Endothelial cell of umbilical vein (primary cell): ENCODE data around the gene AADACL2. TPM values are rescaled to one million over a fixed set of nuclear protein-coding genes. Genes with fewer than 3 reads are reported as not detected.

Source experiments
- BruUV-seq: library from RNA; stranded (reverse); fragments of 400-500 nt; replicated peaks from 2 replicates; lab custom pipeline; 2021; lab: Mats Ljungman, UMichigan
- CTCF ChIA-PET: fragments of 300-600, 350-600 bp; sonication (Branson Sonifier 250); formaldehyde crosslinking; loops from one replicate; lab custom pipeline; 2021; ENCODE audit warnings: antibody characterized with exemption, inconsistent platforms; lab: Charles Lee
- POLR2A ChIA-PET: fragments of 300-600, 350-600 bp; sonication (Branson Sonifier 250); formaldehyde crosslinking; loops from one replicate; lab custom pipeline; 2021; ENCODE audit warnings: antibody characterized with exemption, inconsistent platforms; lab: Charles Lee
- DNase-seq: peaks from one replicate; pipeline ENCODE4 v3.0.0-alpha.2; 2011; ENCODE audit warnings: low read depth, low spot score
- FAIRE-seq: peaks from 2 replicates; lab custom pipeline; 2011; peaks lifted over from hg19 to GRCh38; lab: Jason Lieb, UNC
- H2AFZ ChIP-seq: 2 replicates; pipeline ENCODE4 v1.6.0; 2012; ENCODE audit warnings: low read depth, low read length, control low read depth, inconsistent platforms
- H3K27ac ChIP-seq: 2 replicates; pipeline ENCODE4 v1.5.1; 2011; ENCODE audit warnings: low read depth, mild to moderate bottlenecking, control low read depth, low read length, moderate library complexity; ENCODE audit not compliant: insufficient read depth
- H3K27me3 ChIP-seq, 2 experiments: 2 replicates each; pipeline versions ENCODE4 v1.6.0 to v1.6.1; 2011; ENCODE audit warnings: low read length in 2 of 2, mixed read lengths in 1 of 2; ENCODE audit not compliant: control insufficient read depth in 2 of 2, insufficient read depth in 2 of 2
- H3K36me3 ChIP-seq, 2 experiments: 2 replicates in 1 of 2; 3 replicates in 1 of 2; pipeline ENCODE4 v1.5.1; 2011; ENCODE audit warnings: low read length in 2 of 2, mild to moderate bottlenecking in 1 of 2, moderate library complexity in 1 of 2; ENCODE audit not compliant: control insufficient read depth in 2 of 2, insufficient read depth in 2 of 2; ENCODE audit errors: extremely low read depth in 1 of 2
- H3K4me1 ChIP-seq: 3 replicates; pipeline ENCODE4 v1.5.1; 2011; ENCODE audit warnings: mild to moderate bottlenecking, low read length; ENCODE audit not compliant: control insufficient read depth, insufficient read depth; ENCODE audit errors: extremely low read depth
- H3K4me2 ChIP-seq: 2 replicates; pipeline ENCODE4 v1.6.1; 2011; ENCODE audit warnings: low read length, control low read depth, mixed read lengths; ENCODE audit not compliant: insufficient read depth
- H3K4me3 ChIP-seq, 3 experiments: fragments of 200-600 bp in 1 of 3; sonication (generic), shearing (Covaris generic) in 1 of 3; replicated peaks in 1 of 3; 2 replicates each; pipeline ENCODE4 v1.5.1; 2011 to 2016; ENCODE audit warnings: control low read depth in 3 of 3, low read length in 3 of 3, mild to moderate bottlenecking in 2 of 3, inconsistent platforms in 1 of 3, low read depth in 1 of 3, moderate library complexity in 1 of 3; ENCODE audit not compliant: insufficient read depth in 1 of 3
- H3K79me2 ChIP-seq: 2 replicates; pipeline ENCODE4 v1.6.0; 2012; ENCODE audit warnings: low read length, inconsistent platforms; ENCODE audit not compliant: control insufficient read depth, insufficient read depth
- H3K9ac ChIP-seq: replicated peaks from 2 replicates; pipeline ENCODE3; 2011; ENCODE audit warnings: low read length, control low read depth; ENCODE audit not compliant: insufficient read depth; ENCODE audit errors: extremely low read depth
- H3K9me1 ChIP-seq: replicated peaks from 3 replicates; pipeline ENCODE4 v1.6.0; 2011; ENCODE audit warnings: mild to moderate bottlenecking, low read length; ENCODE audit not compliant: control insufficient read depth, insufficient read depth; ENCODE audit errors: extremely low read depth
- H3K9me3 ChIP-seq: replicated peaks from 2 replicates; pipeline ENCODE4 v1.5.1; 2012; ENCODE audit warnings: low read length, inconsistent platforms; ENCODE audit not compliant: control insufficient read depth, insufficient read depth
- H4K20me1 ChIP-seq: replicated peaks from 2 replicates; pipeline ENCODE3; 2011; ENCODE audit warnings: mild to moderate bottlenecking, low read length; ENCODE audit not compliant: control insufficient read depth, insufficient read depth; ENCODE audit errors: extremely low read depth
- EZH2 ChIP-seq: IDR thresholded peaks from 2 replicates; pipeline ENCODE4 v1.6.1; 2012; ENCODE audit warnings: borderline replicate concordance, low read depth, mild to moderate bottlenecking, moderate library complexity, low read length, inconsistent platforms; ENCODE audit not compliant: severe bottlenecking
- FOS ChIP-seq: IDR thresholded peaks from 2 replicates; pipeline ENCODE4 v1.6.1; 2011; ENCODE audit warnings: mild to moderate bottlenecking, low read length, moderate library complexity, borderline replicate concordance; ENCODE audit not compliant: insufficient read depth
- GATA2 ChIP-seq: IDR thresholded peaks from 2 replicates; pipeline ENCODE4 v1.7.0; 2011; ENCODE audit warnings: low read depth, mild to moderate bottlenecking, moderate library complexity, mixed read lengths, low read length; ENCODE audit not compliant: insufficient read length, insufficient read depth
- JUN ChIP-seq: IDR thresholded peaks from 2 replicates; pipeline ENCODE4 v1.6.1; 2011; ENCODE audit warnings: borderline replicate concordance, low read depth; ENCODE audit not compliant: insufficient read length, insufficient read depth
- MYC ChIP-seq: IDR thresholded peaks from one replicate; pipeline ENCODE4 v1.6.1; 2011; ENCODE audit warnings: mild to moderate bottlenecking, low read depth, low read length
- POLR2A ChIP-seq: IDR thresholded peaks from 2 replicates; pipeline ENCODE4 v1.6.1; 2012; ENCODE audit warnings: low read depth, mild to moderate bottlenecking, control low read depth, low read length
- POLR2AphosphoS5 ChIP-seq: IDR thresholded peaks from 2 replicates; pipeline ENCODE4 v1.6.1; 2012; ENCODE audit warnings: low read depth, mild to moderate bottlenecking, control low read depth, low read length, moderate library complexity; ENCODE audit not compliant: insufficient read depth
- dilution Hi-C: fragments of 300-500 bp; cut with MboI; formaldehyde crosslinking; loops from one replicate; pipeline ENCODE4 v1.15.0; 2019; ENCODE audit warnings: low sequenced_read_pairs; ENCODE audit not compliant: extremely low pct_ligation_motif_present
- intact Hi-C: fragments of 100-400 bp; cut with micrococcal nuclease; formaldehyde crosslinking; loops from one replicate; pipeline ENCODE4 v1.10.0; 2022
- polyA plus RNA-seq, 4 experiments: library from polyadenylated mRNA; depleted of rRNA in 3 of 4; stranded (reverse) in 3 of 4; unstranded in 1 of 4; fragments of >200 nt; gene quantifications; 2 replicates each; pipeline versions ENCODE4 v1.2.1 to v1.2.3, GENCODE V29; 2011 to 2012; ENCODE audit warnings: missing spikeins in 1 of 4
- total RNA-seq: library from RNA; stranded (reverse); gene quantifications from 2 replicates; pipeline ENCODE4 v1.2.3, GENCODE V29; 2021
- TF ChIP-seq, protein P1 (sequence below): IDR thresholded peaks from 2 replicates; pipeline ENCODE4 v1.6.1; 2011; ENCODE audit not compliant: insufficient read depth, insufficient read length
- TF ChIP-seq, protein P2 (sequence below), 2 donors: IDR thresholded peaks; 1 replicate in 1 of 2; 2 replicates in 1 of 2; pipeline ENCODE4 v1.5.1; 2011; ENCODE audit warnings: low read length in 2 of 2, mild to moderate bottlenecking in 2 of 2, moderate library complexity in 2 of 2, control low read depth in 1 of 2, inconsistent platforms in 1 of 2, low read depth in 1 of 2; ENCODE audit not compliant: insufficient read depth in 1 of 2; ENCODE audit errors: extremely low read depth in 1 of 2

The AADACL2 gene
- total and polyA plus RNA-seq, 2 donors (not counting 3 experiments of a cell fraction or from before 2014, with no cell fraction given) = not detected

DNA sequence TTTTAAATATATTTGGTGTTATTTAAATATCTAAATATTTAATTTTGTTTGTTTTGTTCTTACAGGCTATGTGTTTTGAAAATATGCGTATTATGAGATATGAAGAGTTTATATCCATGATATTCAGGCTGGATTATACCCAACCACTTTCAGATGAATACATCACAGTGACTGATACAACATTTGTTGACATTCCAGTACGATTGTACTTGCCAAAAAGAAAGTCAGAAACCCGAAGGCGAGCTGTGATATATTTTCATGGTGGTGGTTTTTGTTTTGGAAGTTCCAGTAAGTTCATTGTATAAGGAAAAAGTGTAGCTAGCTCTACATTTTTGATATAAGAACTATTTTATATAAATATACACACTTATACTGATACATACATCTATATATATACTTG is 6.9 kb downstream of the AADACL2 start:
- Histone ChIP-seq H3K4me1 (peaks cover 6% of the 10 kb centered on the region), H3K9ac (no peak overlapping the region), H3K4me3 (no peak overlapping the region), H3K79me2 (no peaks in the 10 kb centered on the region), H3K36me3 (no peaks in the 10 kb centered on the region), H3K27ac (no peak overlapping the region), H3K4me2 (no peak overlapping the region), H3K9me1 (no peaks in the 10 kb centered on the region), H3K27me3 (peaks cover 0 to 9% of the 10 kb centered on the region in 2 experiments), H4K20me1 (no peaks in the 10 kb centered on the region), H3K9me3 (no peaks in the 10 kb centered on the region), H2AFZ (no peak overlapping the region)
- POLR2A ChIA-PET = no interaction called here
- DNase-seq = no peak
- dilution Hi-C loops (no loop called here), intact Hi-C loops (no loop called here)
- CTCF ChIA-PET = interaction anchor here (1.6 kb wide), 1 partner anchor 99 kb away, joined by 3 read pairs; no protein-coding TSS in a partner anchor
- no peak for FAIRE-seq
- no TSS peak for BruUV-seq
- TF ChIP-seq POLR2A = no peak
- TF ChIP-seq, protein P1, sequence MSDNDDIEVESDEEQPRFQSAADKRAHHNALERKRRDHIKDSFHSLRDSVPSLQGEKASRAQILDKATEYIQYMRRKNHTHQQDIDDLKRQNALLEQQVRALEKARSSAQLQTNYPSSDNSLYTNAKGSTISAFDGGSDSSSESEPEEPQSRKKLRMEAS = no peak
- no peak for TF ChIP-seq POLR2AphosphoS5
- TF ChIP-seq, protein P2, sequence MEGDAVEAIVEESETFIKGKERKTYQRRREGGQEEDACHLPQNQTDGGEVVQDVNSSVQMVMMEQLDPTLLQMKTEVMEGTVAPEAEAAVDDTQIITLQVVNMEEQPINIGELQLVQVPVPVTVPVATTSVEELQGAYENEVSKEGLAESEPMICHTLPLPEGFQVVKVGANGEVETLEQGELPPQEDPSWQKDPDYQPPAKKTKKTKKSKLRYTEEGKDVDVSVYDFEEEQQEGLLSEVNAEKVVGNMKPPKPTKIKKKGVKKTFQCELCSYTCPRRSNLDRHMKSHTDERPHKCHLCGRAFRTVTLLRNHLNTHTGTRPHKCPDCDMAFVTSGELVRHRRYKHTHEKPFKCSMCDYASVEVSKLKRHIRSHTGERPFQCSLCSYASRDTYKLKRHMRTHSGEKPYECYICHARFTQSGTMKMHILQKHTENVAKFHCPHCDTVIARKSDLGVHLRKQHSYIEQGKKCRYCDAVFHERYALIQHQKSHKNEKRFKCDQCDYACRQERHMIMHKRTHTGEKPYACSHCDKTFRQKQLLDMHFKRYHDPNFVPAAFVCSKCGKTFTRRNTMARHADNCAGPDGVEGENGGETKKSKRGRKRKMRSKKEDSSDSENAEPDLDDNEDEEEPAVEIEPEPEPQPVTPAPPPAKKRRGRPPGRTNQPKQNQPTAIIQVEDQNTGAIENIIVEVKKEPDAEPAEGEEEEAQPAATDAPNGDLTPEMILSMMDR (IDR thresholded peaks at IDR 0.05; ENCODE audit: extremely low read depth in 1 of 2, insufficient read depth in 1 of 2, low read depth in 1 of 2, low read length in 2 of 2) = no peak
- TF ChIP-seq FOS = no peak
- TF ChIP-seq MYC = no peak
- no peak for TF ChIP-seq JUN
- TF ChIP-seq GATA2 = no peak
- TF ChIP-seq EZH2 = no peak
